Measurements from ENCODE around the gene DYNC1I1. TPM values are rescaled to one million over a fixed set of nuclear protein-coding genes. Genes with fewer than 3 reads are reported as not detected.

DYNC1I1 gene
- polyA plus RNA-seq, 1 donor from 2014 or later = 28.9 TPM

DNA sequence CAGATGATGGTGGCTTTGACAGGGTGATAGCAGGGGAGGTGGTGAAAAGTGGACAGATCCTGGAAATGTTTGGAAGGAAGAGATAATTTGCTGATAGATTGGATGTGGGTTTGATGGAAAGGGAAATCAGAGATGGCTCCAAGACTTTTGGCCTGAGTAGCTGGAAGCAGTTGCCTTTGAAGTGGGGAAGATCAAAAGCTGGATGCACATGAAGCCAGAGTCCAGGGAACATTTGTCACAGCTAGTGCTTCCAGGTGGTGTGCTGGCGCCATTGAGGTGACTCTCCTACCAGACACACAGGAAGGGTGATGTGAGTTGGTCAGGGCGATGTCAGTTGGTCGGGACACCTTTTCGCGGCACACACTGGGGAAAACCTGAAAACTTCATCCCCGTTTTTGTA, 15.9 kb downstream of the DYNC1I1 start:
- Histone ChIP-seq H3K9me3 (ENCODE audit: low read length) (no peaks in the 10 kb centered on the region), H3K27me3 (ENCODE audit: insufficient read depth, low read depth, low read length) (no peaks in the 10 kb centered on the region), H3K9me2 (ENCODE audit: insufficient read depth, low read length) (no peaks in the 10 kb centered on the region), H3K9ac (ENCODE audit: low read length) (no peak overlapping the region), H3K4me3 (ENCODE audit: low read length) (no peak overlapping the region), H4K20me1 (ENCODE audit: insufficient read depth) (no peaks in the 10 kb centered on the region), H3K36me3 (ENCODE audit: insufficient read depth, low read length) (no peaks in the 10 kb centered on the region), H3K4me2 (ENCODE audit: low read length) (no peak overlapping the region), H3F3A (ENCODE audit: insufficient read depth, low read length, poor library complexity, severe bottlenecking) (no peaks in the 10 kb centered on the region), H2AFZ (ENCODE audit: low read depth, low read length) (no peak overlapping the region), H3K27ac (ENCODE audit: low read length) (no peak overlapping the region), H3K79me2 (replicated peaks; ENCODE audit: insufficient read depth, low read length) (no peaks in the 10 kb centered on the region)
- TF ChIP-seq POLR2AphosphoS5 (IDR thresholded peaks at IDR 0.05) (no peak), SMC3 (conservative IDR thresholded peaks at IDR 0.05; ENCODE audit: poor library complexity) (no peak), TAF1 (IDR thresholded peaks at IDR 0.05; ENCODE audit: low read depth) (no peak), EP300 (conservative IDR thresholded peaks at IDR 0.05; ENCODE audit: poor library complexity, severe bottlenecking) (no peak), RAD21 (conservative IDR thresholded peaks at IDR 0.05) (no peak), MXI1 (conservative IDR thresholded peaks at IDR 0.05; ENCODE audit: poor library complexity, severe bottlenecking) (no peak), CTCF (IDR thresholded peaks at IDR 0.05; ENCODE audit: poor library complexity, severe bottlenecking) (no peak)

GRCh38 chr7:95788884-95789283, 16.5 kb downstream of the DYNC1I1 start:
- Histone ChIP-seq H3K27me3 (ENCODE audit: insufficient read depth, low read depth, low read length) (no peaks in the 10 kb centered on the region), H3K4me3 (ENCODE audit: low read length) (no peak overlapping the region)

DNA sequence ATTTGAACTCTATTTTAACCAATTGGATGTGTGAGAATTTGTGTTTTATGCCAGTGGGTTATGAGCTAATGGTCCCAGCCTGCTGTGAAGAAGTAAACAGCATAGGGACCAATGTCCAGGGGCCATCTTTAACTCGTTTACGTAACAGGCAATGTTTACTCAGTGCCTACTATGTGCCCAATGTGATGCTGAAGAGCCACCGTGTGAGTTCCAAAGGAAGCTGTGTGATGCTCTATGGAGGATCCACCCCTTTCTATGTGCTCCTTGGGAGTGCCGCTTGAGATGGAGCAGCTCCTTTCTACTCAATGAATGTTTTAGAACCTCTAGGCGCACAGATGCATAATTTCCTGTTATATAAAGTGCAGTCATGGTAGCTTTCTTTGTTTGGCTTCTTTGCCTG, 21.3 kb downstream of the DYNC1I1 start:
- no peaks in the 10 kb centered on the region for H3K36me3 ChIP-seq (ENCODE audit: insufficient read depth, low read length)
- H3K79me2 ChIP-seq (replicated peaks; ENCODE audit: insufficient read depth, low read length) = no peaks in the 10 kb centered on the region
- H3K4me2 ChIP-seq (ENCODE audit: low read length) = no peak overlapping the region
- H3K9ac ChIP-seq (ENCODE audit: low read length) = no peak overlapping the region
- H3K27ac ChIP-seq (ENCODE audit: low read length) = no peak overlapping the region
- no peaks in the 10 kb centered on the region for H3F3A ChIP-seq (ENCODE audit: insufficient read depth, low read length, poor library complexity, severe bottlenecking)
- no peaks in the 10 kb centered on the region for H3K27me3 ChIP-seq (ENCODE audit: insufficient read depth, low read depth, low read length)
- H3K9me3 ChIP-seq (ENCODE audit: low read length) = no peaks in the 10 kb centered on the region
- H3K4me3 ChIP-seq (ENCODE audit: low read length) = no peak overlapping the region
- no peaks in the 10 kb centered on the region for H3K9me2 ChIP-seq (ENCODE audit: insufficient read depth, low read length)
- no peaks in the 10 kb centered on the region for H4K20me1 ChIP-seq (ENCODE audit: insufficient read depth)
- H2AFZ ChIP-seq (ENCODE audit: low read depth, low read length) = no peak overlapping the region
- TF ChIP-seq POLR2AphosphoS5 (IDR thresholded peaks at IDR 0.05) (no peak), MXI1 (conservative IDR thresholded peaks at IDR 0.05; ENCODE audit: poor library complexity, severe bottlenecking) (no peak), CTCF (IDR thresholded peaks at IDR 0.05; ENCODE audit: poor library complexity, severe bottlenecking) (no peak), RAD21 (conservative IDR thresholded peaks at IDR 0.05) (no peak), EZH2 (IDR thresholded peaks at IDR 0.05; ENCODE audit: borderline replicate concordance, insufficient read depth, low read length, poor library complexity, severe bottlenecking) (no peak), SMC3 (conservative IDR thresholded peaks at IDR 0.05; ENCODE audit: poor library complexity) (no peak)
- TF ChIP-seq, protein P1, sequence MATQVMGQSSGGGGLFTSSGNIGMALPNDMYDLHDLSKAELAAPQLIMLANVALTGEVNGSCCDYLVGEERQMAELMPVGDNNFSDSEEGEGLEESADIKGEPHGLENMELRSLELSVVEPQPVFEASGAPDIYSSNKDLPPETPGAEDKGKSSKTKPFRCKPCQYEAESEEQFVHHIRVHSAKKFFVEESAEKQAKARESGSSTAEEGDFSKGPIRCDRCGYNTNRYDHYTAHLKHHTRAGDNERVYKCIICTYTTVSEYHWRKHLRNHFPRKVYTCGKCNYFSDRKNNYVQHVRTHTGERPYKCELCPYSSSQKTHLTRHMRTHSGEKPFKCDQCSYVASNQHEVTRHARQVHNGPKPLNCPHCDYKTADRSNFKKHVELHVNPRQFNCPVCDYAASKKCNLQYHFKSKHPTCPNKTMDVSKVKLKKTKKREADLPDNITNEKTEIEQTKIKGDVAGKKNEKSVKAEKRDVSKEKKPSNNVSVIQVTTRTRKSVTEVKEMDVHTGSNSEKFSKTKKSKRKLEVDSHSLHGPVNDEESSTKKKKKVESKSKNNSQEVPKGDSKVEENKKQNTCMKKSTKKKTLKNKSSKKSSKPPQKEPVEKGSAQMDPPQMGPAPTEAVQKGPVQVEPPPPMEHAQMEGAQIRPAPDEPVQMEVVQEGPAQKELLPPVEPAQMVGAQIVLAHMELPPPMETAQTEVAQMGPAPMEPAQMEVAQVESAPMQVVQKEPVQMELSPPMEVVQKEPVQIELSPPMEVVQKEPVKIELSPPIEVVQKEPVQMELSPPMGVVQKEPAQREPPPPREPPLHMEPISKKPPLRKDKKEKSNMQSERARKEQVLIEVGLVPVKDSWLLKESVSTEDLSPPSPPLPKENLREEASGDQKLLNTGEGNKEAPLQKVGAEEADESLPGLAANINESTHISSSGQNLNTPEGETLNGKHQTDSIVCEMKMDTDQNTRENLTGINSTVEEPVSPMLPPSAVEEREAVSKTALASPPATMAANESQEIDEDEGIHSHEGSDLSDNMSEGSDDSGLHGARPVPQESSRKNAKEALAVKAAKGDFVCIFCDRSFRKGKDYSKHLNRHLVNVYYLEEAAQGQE (IDR thresholded peaks at IDR 0.05; ENCODE audit: borderline replicate concordance) = no peak

More at GRCh38 chr7:95788884-95789283, 16.5 kb downstream of the DYNC1I1 start:
- Histone ChIP-seq H3K79me2 (replicated peaks; ENCODE audit: insufficient read depth, low read length) (no peaks in the 10 kb centered on the region), H3K9me2 (ENCODE audit: insufficient read depth, low read length) (no peaks in the 10 kb centered on the region), H3K27ac (ENCODE audit: low read length) (no peak overlapping the region), H3K4me2 (ENCODE audit: low read length) (no peak overlapping the region), H3F3A (ENCODE audit: insufficient read depth, low read length, poor library complexity, severe bottlenecking) (no peaks in the 10 kb centered on the region), H3K9me3 (ENCODE audit: low read length) (no peaks in the 10 kb centered on the region), H3K9ac (ENCODE audit: low read length) (no peak overlapping the region), H3K36me3 (ENCODE audit: insufficient read depth, low read length) (no peaks in the 10 kb centered on the region), H2AFZ (ENCODE audit: low read depth, low read length) (no peak overlapping the region), H4K20me1 (ENCODE audit: insufficient read depth) (no peaks in the 10 kb centered on the region)
- TF ChIP-seq, protein P1 (IDR thresholded peaks at IDR 0.05; ENCODE audit: borderline replicate concordance) = no peak
- TF ChIP-seq SMC3 (conservative IDR thresholded peaks at IDR 0.05; ENCODE audit: poor library complexity) = no peak

Data from neural cell (in vitro differentiated cells).